ENCODE data around the gene IMPG2. TPM values are rescaled to one million over a fixed set of nuclear protein-coding genes. Genes with fewer than 3 reads are reported as not detected.

The IMPG2 gene
- total RNA-seq, 4 donors from 2014 or later = under 0.01 to 2.6 (median 0.70) TPM; not detected in 1

GRCh38 chr3:101248736-101249135 lies 71.6 kb downstream of the IMPG2 start:
- no peak overlapping the region for H3K27ac ChIP-seq
- H3K9me3 ChIP-seq = no peaks in the 10 kb centered on the region
- no peaks in the 10 kb centered on the region for H3K4me1 ChIP-seq
- no peaks in the 10 kb centered on the region for H3K36me3 ChIP-seq
- no peaks in the 10 kb centered on the region for H3K27me3 ChIP-seq
- TF ChIP-seq CTCF (IDR thresholded peaks at IDR 0.05) = no peak
- TF ChIP-seq POLR2A (IDR thresholded peaks at IDR 0.05) = no peak
- intact Hi-C loops (cut with DNase I; ENCODE audit: low total_unique reads) = no loop called here
- H3K4me3 ChIP-seq = no peak overlapping the region
- DNase-seq = no peak

- Histone ChIP-seq H3K27me3 (no peaks in the 10 kb centered on the region), H3K36me3 (no peaks in the 10 kb centered on the region), H3K4me3 (no peak overlapping the region), H3K27ac (no peak overlapping the region), H3K4me1 (no peaks in the 10 kb centered on the region), H3K9me3 (no peaks in the 10 kb centered on the region)
- no peak for TF ChIP-seq CTCF (IDR thresholded peaks at IDR 0.05)
- TF ChIP-seq POLR2A (IDR thresholded peaks at IDR 0.05) = no peak
- intact Hi-C loops (cut with DNase I; ENCODE audit: low total_unique reads) = no loop called here
- no peak for DNase-seq
Measured at GRCh38 chr3:101244212-101244575, 76.2 kb downstream of the IMPG2 start.

DNA sequence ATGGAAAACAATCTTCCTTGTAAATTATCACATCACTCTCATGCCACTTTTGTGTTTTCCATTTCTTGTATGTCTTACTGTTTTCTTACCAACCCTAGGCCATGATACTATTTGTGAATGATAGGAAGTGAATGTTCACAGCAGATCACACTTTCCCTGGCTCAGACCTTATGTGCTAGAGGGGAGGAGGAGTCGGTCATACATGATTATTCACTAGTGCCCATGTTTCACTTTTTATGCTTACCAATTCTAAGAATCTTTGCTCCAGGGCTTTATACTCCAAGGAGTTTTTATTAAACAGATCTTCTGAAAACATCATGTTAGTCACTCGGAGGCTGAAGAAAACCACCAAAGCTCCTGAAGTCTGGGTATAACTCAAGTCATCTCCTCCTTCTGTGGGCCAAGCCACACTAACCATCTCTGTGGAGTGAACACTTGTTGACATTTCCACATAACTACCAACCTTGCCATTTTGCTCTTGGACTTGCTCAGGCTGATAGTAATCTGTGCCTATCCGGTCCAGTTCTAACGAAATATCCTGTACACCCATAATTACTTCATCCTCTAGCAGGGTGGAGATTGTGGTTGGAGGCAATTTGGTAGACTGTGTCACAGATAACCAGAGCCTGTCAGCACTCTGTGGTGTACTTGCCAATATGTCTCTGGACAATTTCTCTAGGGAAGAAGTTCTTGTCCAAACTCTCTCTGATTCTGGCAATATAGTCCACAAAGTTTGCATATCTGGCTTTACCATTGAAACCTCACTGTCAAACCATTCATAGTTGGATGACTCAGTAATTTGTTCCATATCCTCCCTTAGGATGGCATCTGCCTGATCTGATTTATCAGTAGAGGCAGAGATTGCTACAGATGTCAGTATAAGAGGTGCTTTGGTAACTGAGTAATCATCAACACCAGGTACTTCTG lies 76.8 kb downstream of the IMPG2 start:
- H3K27ac ChIP-seq = no peak overlapping the region
- no peaks in the 10 kb centered on the region for H3K27me3 ChIP-seq
- no peaks in the 10 kb centered on the region for H3K9me3 ChIP-seq
- TF ChIP-seq POLR2A (IDR thresholded peaks at IDR 0.05) (no peak), CTCF (IDR thresholded peaks at IDR 0.05) (no peak)
- intact Hi-C loops (cut with DNase I; ENCODE audit: low total_unique reads) = no loop called here
- no peaks in the 10 kb centered on the region for H3K36me3 ChIP-seq
- H3K4me3 ChIP-seq = no peak overlapping the region
- H3K4me1 ChIP-seq = no peaks in the 10 kb centered on the region
- DNase-seq = no peak

DNA sequence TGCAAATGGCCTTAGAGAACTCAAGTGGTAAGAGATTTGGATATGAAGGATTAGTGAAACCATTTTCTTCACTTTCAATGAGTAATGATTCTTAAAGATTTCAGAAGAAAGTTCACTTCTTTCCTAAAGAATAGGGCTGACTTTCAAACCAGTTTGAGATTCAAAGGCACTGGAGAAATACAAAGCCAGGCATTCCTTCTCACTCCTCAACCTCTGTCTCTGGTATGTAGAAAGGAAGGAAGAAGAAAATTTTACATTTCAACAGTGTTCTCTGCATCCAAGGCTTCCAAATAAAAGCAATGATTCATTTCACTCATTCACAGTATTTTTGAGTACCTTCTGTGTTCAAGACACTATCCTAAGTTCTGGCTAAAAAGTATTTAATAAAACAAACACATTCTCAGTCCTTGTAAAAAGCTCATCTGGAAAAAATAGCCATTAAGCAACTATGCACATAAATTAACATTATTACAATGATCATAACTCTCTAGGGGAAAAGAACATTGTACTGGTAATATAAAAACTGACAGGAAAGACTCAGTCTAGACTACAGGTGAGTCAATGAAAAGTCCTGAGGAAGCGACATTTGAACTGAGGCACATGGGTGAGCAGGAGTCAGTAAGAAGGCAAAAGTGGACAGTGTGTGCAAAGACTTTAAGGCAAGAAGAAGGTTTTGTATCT lies 79.5 kb downstream of the IMPG2 start:
- H3K9me3 ChIP-seq = no peaks in the 10 kb centered on the region
- H3K36me3 ChIP-seq = no peaks in the 10 kb centered on the region
- no peak for DNase-seq
- no peaks in the 10 kb centered on the region for H3K27me3 ChIP-seq
- TF ChIP-seq POLR2A (IDR thresholded peaks at IDR 0.05) = no peak
- TF ChIP-seq CTCF (IDR thresholded peaks at IDR 0.05) = no peak
- H3K4me1 ChIP-seq = no peaks in the 10 kb centered on the region
- H3K27ac ChIP-seq = peak overlapping the region in 1 of 2 donors; percentile 5
- intact Hi-C loops (cut with DNase I; ENCODE audit: low total_unique reads) = no loop called here
- no peak overlapping the region for H3K4me3 ChIP-seq

DNA sequence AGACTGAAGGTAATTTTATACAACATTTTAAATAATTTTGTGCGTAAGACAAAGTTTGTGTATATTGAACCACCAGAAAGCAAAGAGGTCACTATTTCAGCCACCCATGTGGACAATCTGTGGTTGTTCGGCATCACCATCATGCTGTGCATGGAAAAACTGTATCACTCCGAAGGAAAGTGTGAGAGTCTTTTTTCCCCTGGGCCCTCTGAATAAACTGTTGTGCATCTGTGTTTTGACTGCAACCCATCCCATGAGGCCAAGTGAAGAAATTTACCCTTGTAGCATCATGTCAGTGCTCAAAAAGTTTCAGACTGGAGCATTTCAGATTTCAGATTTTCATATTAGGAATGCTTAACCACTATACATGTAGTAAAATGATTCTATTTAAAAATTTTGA lies 85.3 kb downstream of the IMPG2 start:
- intact Hi-C loops (cut with DNase I; ENCODE audit: low total_unique reads) = no loop called here
- DNase-seq = no peak
- no peak overlapping the region for H3K27ac ChIP-seq
- TF ChIP-seq CTCF (IDR thresholded peaks at IDR 0.05) = no peak
- no peak for TF ChIP-seq POLR2A (IDR thresholded peaks at IDR 0.05)
- no peaks in the 10 kb centered on the region for H3K4me1 ChIP-seq
- H3K9me3 ChIP-seq = no peaks in the 10 kb centered on the region
- no peaks in the 10 kb centered on the region for H3K27me3 ChIP-seq
- H3K4me3 ChIP-seq = no peak overlapping the region
- no peaks in the 10 kb centered on the region for H3K36me3 ChIP-seq

All from uterus (tissue), 4 donors.